BLaER1 treated with 17β-estradiol and CSF1 and Interleukin-3, amounts not matched to agents 10 nM and 100 nM (cell line): ENCODE results near the gene ANKRD13C.
"Not testable (repeated sequence)": the region's sequence is repeated elsewhere in the genome, so short reads cannot be mapped to it uniquely, and the experiment has no call there.

Source experiments
- H3K27ac ChIP-seq, 11 experiments: shearing (Covaris generic); formaldehyde crosslinking; 2 replicates each; pipeline ENCODE4 v1.8.1; 2022
- H3K27me3 ChIP-seq, 11 experiments: shearing (Covaris generic); formaldehyde crosslinking; 2 replicates each; pipeline ENCODE4 v1.8.1; 2022
- H3K36me3 ChIP-seq, 11 experiments: shearing (Covaris generic); formaldehyde crosslinking; 2 replicates each; pipeline ENCODE4 v1.8.1; 2022
- H3K4me1 ChIP-seq, 10 experiments: shearing (Covaris generic); formaldehyde crosslinking; 2 replicates each; pipeline ENCODE4 v1.8.1; 2022
- H3K4me2 ChIP-seq, 11 experiments: shearing (Covaris generic); formaldehyde crosslinking; 2 replicates each; pipeline ENCODE4 v1.8.1; 2022
- H3K4me3 ChIP-seq, 10 experiments: shearing (Covaris generic); formaldehyde crosslinking; 2 replicates each; pipeline ENCODE4 v1.8.1; 2022
- H3K9ac ChIP-seq, 11 experiments: shearing (Covaris generic); formaldehyde crosslinking; 2 replicates each; pipeline ENCODE4 v1.8.1; 2022
- H3K9me3 ChIP-seq, 11 experiments: shearing (Covaris generic); formaldehyde crosslinking; replicated peaks in 1 of 11; 2 replicates each; pipeline ENCODE4 v1.8.1; 2022
- H4K20me1 ChIP-seq, 11 experiments: shearing (Covaris generic); formaldehyde crosslinking; 2 replicates each; pipeline ENCODE4 v1.8.1; 2022
- Cebpa-rat ChIP-seq, 11 experiments: shearing (Covaris generic); IDR thresholded peaks; 2 replicates each; pipeline ENCODE4 v1.8.1; 2022

The ANKRD13C gene

DNA sequence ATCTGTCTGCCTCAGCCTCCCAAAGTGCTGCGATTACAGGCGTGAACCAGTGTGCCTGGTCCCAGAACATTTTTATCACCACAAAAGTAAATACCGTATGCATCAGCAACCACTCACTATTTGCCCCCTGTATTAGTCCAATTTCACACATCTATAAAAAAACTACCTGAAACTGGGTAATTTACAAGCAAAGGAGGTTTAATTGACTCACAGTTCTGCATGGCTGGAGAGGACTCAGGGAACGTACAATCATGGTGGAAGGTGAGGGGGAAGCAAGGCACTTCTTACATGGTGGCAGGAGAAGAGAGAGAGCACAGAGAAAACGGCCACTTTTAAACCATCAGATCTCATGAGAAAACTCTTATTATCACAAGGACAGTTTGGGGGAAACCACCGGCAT lies 31.0 kb upstream of the ANKRD13C start:
- no peak for TF ChIP-seq Cebpa-rat (IDR thresholded peaks at IDR 0.05)
- no peaks in the 10 kb centered on the region for H3K27me3 ChIP-seq
- H3K4me1 ChIP-seq, result peaks cover 0 to 11% (median 4%) of the 10 kb centered on the region in 10 experiments; a peak in 8 of 20 replicates
- H3K9ac ChIP-seq, result no peak overlapping the region
- H3K4me2 ChIP-seq, result no peak overlapping the region
- H3K4me3 ChIP-seq, result no peak overlapping the region
- H3K9me3 ChIP-seq, result no peaks in the 10 kb centered on the region
- no peak overlapping the region for H3K27ac ChIP-seq
- H4K20me1 ChIP-seq, result no peaks in the 10 kb centered on the region
- no peaks in the 10 kb centered on the region for H3K36me3 ChIP-seq

- Histone ChIP-seq H3K27me3 (no peaks in the 10 kb centered on the region), H3K4me2 (no peak overlapping the region), H4K20me1 (no peaks in the 10 kb centered on the region), H3K36me3 (no peaks in the 10 kb centered on the region), H3K9me3 (no peaks in the 10 kb centered on the region), H3K27ac (no peak overlapping the region), H3K4me3 (no peak overlapping the region), H3K9ac (no peak overlapping the region), H3K4me1 (peaks cover 0 to 11% (median 4%) of the 10 kb centered on the region in 10 experiments; a peak in 8 of 20 replicates)
- TF ChIP-seq Cebpa-rat (IDR thresholded peaks at IDR 0.05), result no peak
Measured at GRCh38 chr1:70384542-70384941, 30.0 kb upstream of the ANKRD13C start.

DNA sequence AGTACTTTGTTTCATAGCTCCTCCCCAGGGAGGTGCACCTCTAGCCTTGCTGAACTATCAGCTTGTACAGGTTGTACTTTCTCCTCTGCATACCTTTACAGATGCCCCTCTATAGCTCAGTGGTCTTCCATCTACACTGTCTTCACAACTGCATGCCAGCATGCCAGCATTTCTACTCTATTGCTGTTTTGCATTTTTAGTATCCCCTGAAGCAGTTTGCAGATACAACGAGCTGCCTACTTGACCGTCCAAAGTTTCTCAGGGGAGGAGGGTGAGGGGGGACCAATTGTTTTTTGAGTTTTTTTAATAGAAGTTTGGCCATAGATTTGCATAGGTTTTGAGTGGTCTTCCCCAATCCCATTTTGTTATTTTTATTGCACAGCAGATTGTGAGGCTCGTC lies 29.0 kb upstream of the ANKRD13C start:
- peaks cover 0 to 11% (median 4%) of the 10 kb centered on the region in 10 experiments; a peak in 8 of 20 replicates for H3K4me1 ChIP-seq
- no peak for TF ChIP-seq Cebpa-rat (IDR thresholded peaks at IDR 0.05)
- H3K27me3 ChIP-seq, result no peaks in the 10 kb centered on the region
- no peak overlapping the region for H3K4me2 ChIP-seq
- H3K36me3 ChIP-seq, result no peaks in the 10 kb centered on the region
- no peak overlapping the region for H3K27ac ChIP-seq
- no peaks in the 10 kb centered on the region for H3K9me3 ChIP-seq
- no peak overlapping the region for H3K4me3 ChIP-seq
- H4K20me1 ChIP-seq, result no peaks in the 10 kb centered on the region
- H3K9ac ChIP-seq, result no peak overlapping the region

DNA sequence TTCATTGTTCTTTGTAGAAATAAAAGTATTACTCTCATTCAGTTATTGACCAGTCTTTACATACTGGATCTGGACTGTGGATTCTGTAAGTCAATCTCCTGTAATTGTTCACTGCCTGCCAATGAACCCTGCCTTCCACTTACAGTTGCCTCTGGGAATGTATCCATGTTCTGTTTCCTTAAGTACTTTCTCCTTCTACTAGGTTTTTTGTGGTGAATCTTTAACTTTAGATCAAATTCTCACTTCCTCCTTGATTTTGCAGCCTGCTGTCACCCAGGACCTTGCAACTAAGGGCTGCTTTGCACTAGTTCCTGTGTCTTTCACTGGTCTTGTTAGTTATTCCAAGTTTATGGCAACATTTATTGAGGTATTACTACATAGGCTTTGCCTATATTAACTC lies 28.2 kb upstream of the ANKRD13C start:
- TF ChIP-seq Cebpa-rat (IDR thresholded peaks at IDR 0.05), result no peak
- no peaks in the 10 kb centered on the region for H4K20me1 ChIP-seq
- H3K27me3 ChIP-seq, result no peaks in the 10 kb centered on the region
- H3K4me3 ChIP-seq, result no peak overlapping the region
- peaks cover 0 to 11% (median 4%) of the 10 kb centered on the region in 10 experiments; a peak in 8 of 20 replicates for H3K4me1 ChIP-seq
- H3K9ac ChIP-seq, result no peak overlapping the region
- H3K27ac ChIP-seq, result no peak overlapping the region
- H3K4me2 ChIP-seq, result peak overlapping the region in 3 of 11 experiments; percentile 8 to 46 (median 37); a peak in 5 of 22 replicates
- no peaks in the 10 kb centered on the region for H3K36me3 ChIP-seq
- no peaks in the 10 kb centered on the region for H3K9me3 ChIP-seq

- peaks cover 0 to 14% (median 10%) of the 10 kb centered on the region in 10 experiments; a peak in 17 of 20 replicates for H3K4me1 ChIP-seq
- H4K20me1 ChIP-seq, result no peaks in the 10 kb centered on the region
- no peaks in the 10 kb centered on the region for H3K36me3 ChIP-seq
- no peak overlapping the region; a peak in 1 of 22 replicates for H3K27ac ChIP-seq
- H3K4me3 ChIP-seq, result no peak overlapping the region
- H3K27me3 ChIP-seq, result no peaks in the 10 kb centered on the region
- H3K4me2 ChIP-seq, result peak overlapping the region in 9 of 11 experiments; percentile 25 to 70 (median 56); a peak in 14 of 22 replicates
- no peak overlapping the region for H3K9ac ChIP-seq
- no peaks in the 10 kb centered on the region for H3K9me3 ChIP-seq
- TF ChIP-seq Cebpa-rat (IDR thresholded peaks at IDR 0.05), result no peak
Measured at GRCh38 chr1:70376196-70376595, 21.7 kb upstream of the ANKRD13C start.

DNA sequence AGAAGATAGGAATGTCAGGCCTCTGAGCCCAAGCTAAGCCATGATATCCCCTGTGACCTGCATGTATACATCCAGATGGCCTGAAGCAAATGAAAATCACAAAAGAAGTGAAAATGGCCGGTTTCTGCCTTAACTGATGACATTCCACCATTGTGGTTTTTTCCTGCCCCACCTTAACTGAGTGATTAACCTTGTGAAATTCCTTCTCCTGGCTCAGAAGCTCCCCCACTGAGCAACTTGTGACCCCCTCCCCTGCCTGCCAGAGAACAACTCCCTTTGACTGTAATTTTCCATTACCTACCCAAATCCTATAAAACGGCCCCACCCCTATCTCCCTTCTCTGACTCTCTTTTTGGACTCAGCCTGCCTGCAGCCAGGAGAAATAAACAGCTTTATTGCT lies 19.1 kb upstream of the ANKRD13C start:
- not testable (repeated sequence) for H3K27ac ChIP-seq, H3K4me2 ChIP-seq, H3K4me3 ChIP-seq, H3K9me3 ChIP-seq, H3K9ac ChIP-seq, H4K20me1 ChIP-seq, H3K27me3 ChIP-seq, H3K36me3 ChIP-seq
- H3K4me1 ChIP-seq, result peaks cover 0 to 14% (median 10%) of the 10 kb centered on the region in 10 experiments; a peak in 17 of 20 replicates

DNA sequence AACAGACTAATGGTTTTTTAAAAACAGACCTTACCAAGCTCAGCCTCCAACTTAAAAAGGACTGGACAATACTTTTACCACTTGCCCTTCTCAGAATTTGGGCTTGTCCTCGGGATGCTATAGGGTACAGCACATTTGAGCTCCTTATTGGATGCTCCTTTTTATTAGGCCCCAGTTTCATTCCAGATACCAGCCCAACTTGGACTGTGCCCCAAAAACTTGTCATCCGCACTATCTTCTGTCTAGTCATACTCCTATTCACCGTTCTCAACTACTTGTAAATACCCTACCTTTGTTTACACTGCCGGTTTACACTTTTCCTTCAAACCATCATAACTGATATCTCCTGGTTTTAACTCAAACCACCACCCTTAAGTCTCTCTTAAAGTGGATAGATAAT lies 17.9 kb upstream of the ANKRD13C start:
- no peak for TF ChIP-seq Cebpa-rat (IDR thresholded peaks at IDR 0.05)
- Histone ChIP-seq H3K36me3 (peaks cover 0 to 7% (median 0%) of the 10 kb centered on the region in 11 experiments; a peak in 1 of 22 replicates), H3K9ac (no peak overlapping the region), H3K9me3 (no peaks in the 10 kb centered on the region), H3K27ac (no peak overlapping the region), H3K27me3 (no peaks in the 10 kb centered on the region), H3K4me1 (peaks cover 0 to 14% (median 10%) of the 10 kb centered on the region in 10 experiments; a peak in 17 of 20 replicates), H4K20me1 (no peaks in the 10 kb centered on the region), H3K4me2 (no peak overlapping the region), H3K4me3 (no peak overlapping the region)

DNA sequence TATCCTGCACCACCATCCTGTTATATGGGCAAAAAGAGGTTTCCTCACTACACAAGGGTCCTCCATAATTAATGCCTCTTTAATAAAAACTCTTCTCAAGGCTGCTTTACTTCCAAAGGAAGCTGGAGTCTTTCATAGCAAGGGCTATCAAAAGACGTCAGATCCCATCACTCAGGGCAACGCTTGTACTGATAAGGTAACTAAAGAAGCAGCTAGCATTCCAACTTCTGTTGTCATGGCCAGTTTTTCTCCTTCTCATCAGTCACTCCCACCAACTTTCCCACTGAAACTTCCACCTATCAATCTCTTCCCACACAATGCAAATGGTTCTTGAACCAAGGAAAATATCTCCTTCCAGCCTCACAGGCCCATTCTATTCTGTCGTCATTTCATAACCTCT lies 17.1 kb upstream of the ANKRD13C start:
- H3K4me1 ChIP-seq, result peaks cover 0 to 11% (median 7%) of the 10 kb centered on the region in 10 experiments; a peak in 17 of 20 replicates
- H3K27me3 ChIP-seq, H4K20me1 ChIP-seq, H3K9ac ChIP-seq, H3K9me3 ChIP-seq, H3K4me2 ChIP-seq, H3K27ac ChIP-seq, H3K36me3 ChIP-seq, H3K4me3 ChIP-seq: not testable (repeated sequence)

DNA sequence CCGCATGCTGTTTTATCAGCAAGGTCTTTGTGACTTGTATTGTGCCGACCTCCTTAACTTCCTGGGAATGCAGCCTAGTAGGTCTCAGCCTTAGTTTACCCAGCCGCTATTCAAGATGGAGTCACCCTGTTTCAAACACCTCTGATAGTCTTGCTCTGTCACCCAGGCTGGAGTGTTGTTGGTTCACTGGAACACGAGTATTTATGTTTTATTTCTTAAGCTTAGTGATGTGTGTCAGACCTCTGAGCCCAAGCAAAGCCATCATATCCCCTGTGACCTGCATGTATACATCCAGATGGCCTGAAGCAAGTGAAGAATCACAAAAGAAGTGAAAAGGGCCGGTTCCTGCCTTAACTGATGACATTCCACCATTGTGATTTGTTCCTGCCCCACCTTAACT lies 12.9 kb upstream of the ANKRD13C start:
- H3K27me3 ChIP-seq, H3K4me2 ChIP-seq, H3K4me3 ChIP-seq, H3K27ac ChIP-seq, H3K36me3 ChIP-seq, H3K4me1 ChIP-seq, H3K9me3 ChIP-seq, H3K9ac ChIP-seq, H4K20me1 ChIP-seq: not testable (repeated sequence)

DNA sequence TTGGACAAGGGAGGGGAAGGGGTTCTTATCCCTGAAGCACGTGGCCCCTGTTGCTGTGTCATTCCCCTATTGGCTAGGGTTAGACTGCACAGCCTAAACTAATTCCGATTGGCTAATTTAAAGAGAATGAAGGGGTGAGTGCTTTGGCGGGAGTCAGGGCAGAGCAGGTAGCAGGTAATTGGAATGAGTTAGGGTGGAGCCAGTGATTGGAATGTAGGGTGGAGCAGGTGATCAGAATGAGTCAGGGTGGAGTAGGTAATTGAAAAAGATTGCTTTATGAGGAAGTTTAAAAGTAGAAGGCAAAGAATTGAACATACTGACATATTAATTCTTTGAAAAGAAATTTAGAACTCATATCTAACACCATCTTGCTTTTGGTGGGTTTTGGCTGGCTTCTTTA lies 12.5 kb upstream of the ANKRD13C start:
- not testable (repeated sequence) for H3K27me3 ChIP-seq, H3K4me2 ChIP-seq, H3K36me3 ChIP-seq, H3K4me1 ChIP-seq, H3K4me3 ChIP-seq, H4K20me1 ChIP-seq, H3K9me3 ChIP-seq, H3K27ac ChIP-seq, H3K9ac ChIP-seq

GRCh38 chr1:70366425-70366952 lies 12.0 kb upstream of the ANKRD13C start:
- H3K9me3 ChIP-seq, H3K27ac ChIP-seq, H3K4me3 ChIP-seq, H3K4me1 ChIP-seq, H3K4me2 ChIP-seq, H3K9ac ChIP-seq, H3K27me3 ChIP-seq, H4K20me1 ChIP-seq, H3K36me3 ChIP-seq: not testable (repeated sequence)
